GM18870 (cell line): ENCODE results near the gene DNAJC15.

Experiments used
- ATAC-seq: cut with Tn5 transposase; IDR thresholded peaks from one replicate; pipeline ENCODE4 v1.9.1; 2021; ENCODE audit warnings: moderate library complexity; ENCODE audit not compliant: unreplicated experiment

Gene DNAJC15

GRCh38 chr13:43150369-43151207 is 127.2 kb downstream of the DNAJC15 start:
- no peak for ATAC-seq

- ATAC-seq, result no peak
Observed at GRCh38 chr13:43153436-43154090, 130.2 kb downstream of the DNAJC15 start.

- ATAC-seq, result no peak
Observed at GRCh38 chr13:43154156-43154651, 130.8 kb downstream of the DNAJC15 start.

- ATAC-seq, result no peak
Observed at GRCh38 chr13:43154839-43155238, 131.5 kb downstream of the DNAJC15 start.

- ATAC-seq, result no peak
Observed at GRCh38 chr13:43156916-43157315, 133.5 kb downstream of the DNAJC15 start.

GRCh38 chr13:43157796-43158195 is 134.4 kb downstream of the DNAJC15 start:
- no peak for ATAC-seq

- no peak for ATAC-seq
Observed at GRCh38 chr13:43158516-43158915, 135.1 kb downstream of the DNAJC15 start.

- ATAC-seq, result no peak
Observed at GRCh38 chr13:43159026-43159461, 135.7 kb downstream of the DNAJC15 start.
